ENCODE data around the gene SLC10A7.

Gene SLC10A7

GRCh38 chr4:146224326-146224966, 297.3 kb downstream of the SLC10A7 start:
- no peaks in the 10 kb centered on the region for H4K20me1 ChIP-seq (ENCODE audit: control insufficient read depth, insufficient read depth, low read depth, low read length)
- no peak overlapping the region for H3K4me2 ChIP-seq (ENCODE audit: low read length)
- H3K27ac ChIP-seq (ENCODE audit: low read depth, low read length): no peak overlapping the region
- no peaks in the 10 kb centered on the region for H3F3A ChIP-seq (ENCODE audit: control insufficient read depth, insufficient read depth)
- no peaks in the 10 kb centered on the region for H3K4me1 ChIP-seq (ENCODE audit: control insufficient read depth, low read length)
- 0 out of 2 replicates have a peak, but pooled peaks cover 2% of the 10 kb centered on the region for H3K27me3 ChIP-seq (ENCODE audit: control insufficient read depth, low read length)
- H3K4me3 ChIP-seq (ENCODE audit: low read length): no peak overlapping the region
- no peaks in the 10 kb centered on the region for H3K79me2 ChIP-seq (ENCODE audit: control insufficient read depth, low read length)
- TF ChIP-seq, protein P1, sequence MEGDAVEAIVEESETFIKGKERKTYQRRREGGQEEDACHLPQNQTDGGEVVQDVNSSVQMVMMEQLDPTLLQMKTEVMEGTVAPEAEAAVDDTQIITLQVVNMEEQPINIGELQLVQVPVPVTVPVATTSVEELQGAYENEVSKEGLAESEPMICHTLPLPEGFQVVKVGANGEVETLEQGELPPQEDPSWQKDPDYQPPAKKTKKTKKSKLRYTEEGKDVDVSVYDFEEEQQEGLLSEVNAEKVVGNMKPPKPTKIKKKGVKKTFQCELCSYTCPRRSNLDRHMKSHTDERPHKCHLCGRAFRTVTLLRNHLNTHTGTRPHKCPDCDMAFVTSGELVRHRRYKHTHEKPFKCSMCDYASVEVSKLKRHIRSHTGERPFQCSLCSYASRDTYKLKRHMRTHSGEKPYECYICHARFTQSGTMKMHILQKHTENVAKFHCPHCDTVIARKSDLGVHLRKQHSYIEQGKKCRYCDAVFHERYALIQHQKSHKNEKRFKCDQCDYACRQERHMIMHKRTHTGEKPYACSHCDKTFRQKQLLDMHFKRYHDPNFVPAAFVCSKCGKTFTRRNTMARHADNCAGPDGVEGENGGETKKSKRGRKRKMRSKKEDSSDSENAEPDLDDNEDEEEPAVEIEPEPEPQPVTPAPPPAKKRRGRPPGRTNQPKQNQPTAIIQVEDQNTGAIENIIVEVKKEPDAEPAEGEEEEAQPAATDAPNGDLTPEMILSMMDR (IDR thresholded peaks at IDR 0.05; ENCODE audit: low read depth, low read length, poor library complexity, severe bottlenecking): no peak
- TF ChIP-seq EZH2phosphoT487 (IDR thresholded peaks at IDR 0.05; ENCODE audit: borderline replicate concordance, low read length): no peak
- H3K9me2 ChIP-seq (replicated peaks; ENCODE audit: control insufficient read depth, low read length): no peaks in the 10 kb centered on the region
- H3K9me3 ChIP-seq (ENCODE audit: control insufficient read depth, insufficient read depth, low read length): no peaks in the 10 kb centered on the region
- no peaks in the 10 kb centered on the region for H3K36me3 ChIP-seq (ENCODE audit: control insufficient read depth, low read length)

DNA sequence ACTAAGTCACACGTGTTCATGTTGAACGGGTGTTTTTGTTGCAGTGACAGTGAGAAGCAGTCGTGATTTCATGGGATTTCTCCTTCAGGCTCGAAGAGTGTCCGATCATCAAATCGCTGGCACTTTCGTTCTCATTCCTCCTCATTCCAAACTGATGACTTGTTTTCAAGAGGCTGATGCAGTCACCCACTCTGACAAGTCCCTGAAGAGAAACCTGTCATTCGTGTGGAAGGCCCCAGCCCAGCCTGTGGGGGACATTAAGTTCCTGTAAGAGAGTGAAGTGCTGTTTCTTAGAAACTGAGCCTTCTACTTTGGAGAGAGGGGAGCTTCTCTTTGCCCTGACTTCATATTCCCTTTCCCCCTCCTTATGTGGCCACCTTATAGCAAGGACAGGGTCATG, 299.4 kb downstream of the SLC10A7 start:
- Histone ChIP-seq H3K4me2 (ENCODE audit: low read length) (no peak overlapping the region), H4K20me1 (ENCODE audit: control insufficient read depth, insufficient read depth, low read depth, low read length) (no peaks in the 10 kb centered on the region), H3K9me2 (replicated peaks; ENCODE audit: control insufficient read depth, low read length) (no peaks in the 10 kb centered on the region), H3K27me3 (ENCODE audit: control insufficient read depth, low read length) (no peaks in the 10 kb centered on the region; the same call in 1 of the 2 replicates), H3K4me1 (ENCODE audit: control insufficient read depth, low read length) (no peaks in the 10 kb centered on the region), H3K36me3 (ENCODE audit: control insufficient read depth, low read length) (no peaks in the 10 kb centered on the region), H3K27ac (ENCODE audit: low read depth, low read length) (no peak overlapping the region), H3F3A (ENCODE audit: control insufficient read depth, insufficient read depth) (no peaks in the 10 kb centered on the region), H3K9me3 (ENCODE audit: control insufficient read depth, insufficient read depth, low read length) (no peaks in the 10 kb centered on the region), H3K79me2 (ENCODE audit: control insufficient read depth, low read length) (no peaks in the 10 kb centered on the region), H3K4me3 (ENCODE audit: low read length) (no peak overlapping the region)
- TF ChIP-seq EZH2phosphoT487 (IDR thresholded peaks at IDR 0.05; ENCODE audit: borderline replicate concordance, low read length): no peak
- TF ChIP-seq, protein P1 (IDR thresholded peaks at IDR 0.05; ENCODE audit: low read depth, low read length, poor library complexity, severe bottlenecking): no peak

GRCh38 chr4:146214238-146214637, 307.5 kb downstream of the SLC10A7 start, which contains the start of gene REELD1:
TSS of gene REELD1 (plus strand) at chr4:146214538. CDS start at chr4:146216953, 2,415 bp downstream.
- H3K9me3 ChIP-seq (ENCODE audit: control insufficient read depth, insufficient read depth, low read length): no peaks in the 10 kb centered on the region
- no peaks in the 10 kb centered on the region for H3K4me1 ChIP-seq (ENCODE audit: control insufficient read depth, low read length)
- no peaks in the 10 kb centered on the region for H4K20me1 ChIP-seq (ENCODE audit: control insufficient read depth, insufficient read depth, low read depth, low read length)
- H3K27me3 ChIP-seq (ENCODE audit: control insufficient read depth, low read length): peaks cover 10% of the 10 kb centered on the region; the same call in 1 of the 2 replicates
- no peaks in the 10 kb centered on the region for H3K36me3 ChIP-seq (ENCODE audit: control insufficient read depth, low read length)
- H3F3A ChIP-seq (ENCODE audit: control insufficient read depth, insufficient read depth): no peaks in the 10 kb centered on the region
- H3K79me2 ChIP-seq (ENCODE audit: control insufficient read depth, low read length): no peaks in the 10 kb centered on the region
- TF ChIP-seq EZH2phosphoT487 (IDR thresholded peaks at IDR 0.05; ENCODE audit: borderline replicate concordance, low read length): no peak
- TF ChIP-seq, protein P1 (IDR thresholded peaks at IDR 0.05; ENCODE audit: low read depth, low read length, poor library complexity, severe bottlenecking): no peak
- H3K9me2 ChIP-seq (replicated peaks; ENCODE audit: control insufficient read depth, low read length): no peaks in the 10 kb centered on the region; the same call in 1 of the 2 replicates
- H3K4me3 ChIP-seq (ENCODE audit: low read length): no peak within 1 kb of the TSS
- H3K27ac ChIP-seq (ENCODE audit: low read depth, low read length): no peak within 1 kb of the TSS
- no peak within 1 kb of the TSS for H3K4me2 ChIP-seq (ENCODE audit: low read length)

All from DOHH2 (cell line).